ENCODE results near the gene GALNT18.

GALNT18 gene

GRCh38 chr11:11563200-11563975 lies 58.4 kb downstream of the GALNT18 start:
- DNase-seq, result no peak

- DNase-seq, result no peak
These were observed 59.8 kb downstream of the GALNT18 start for GRCh38 chr11:11561991-11562390.

- no peak for DNase-seq
These were observed 63.0 kb downstream of the GALNT18 start for GRCh38 chr11:11558826-11559225.

- no peak for DNase-seq
These were observed 63.4 kb downstream of the GALNT18 start for GRCh38 chr11:11558396-11558795.

- no peak for DNase-seq
These were observed 66.6 kb downstream of the GALNT18 start for GRCh38 chr11:11555208-11555607.

- no peak for DNase-seq
These were observed 68.2 kb downstream of the GALNT18 start for GRCh38 chr11:11553573-11553972.

- no peak for DNase-seq
These were observed 69.2 kb downstream of the GALNT18 start for GRCh38 chr11:11552529-11553087.

- DNase-seq, result no peak
These were observed 71.3 kb downstream of the GALNT18 start for GRCh38 chr11:11550534-11550933.

- no peak for DNase-seq
These were observed 76.2 kb downstream of the GALNT18 start for GRCh38 chr11:11545285-11546275.

- DNase-seq, result no peak
These were observed 78.1 kb downstream of the GALNT18 start for GRCh38 chr11:11543656-11544055.

GRCh38 chr11:11540157-11540556 lies 81.6 kb downstream of the GALNT18 start:
- DNase-seq, result no peak

GRCh38 chr11:11538277-11538960 lies 83.4 kb downstream of the GALNT18 start:
- DNase-seq, result no peak

- no peak for DNase-seq
These were observed 83.9 kb downstream of the GALNT18 start for GRCh38 chr11:11537871-11538270.

GRCh38 chr11:11537372-11537771 lies 84.4 kb downstream of the GALNT18 start:
- DNase-seq, result no peak

GRCh38 chr11:11536650-11537049 lies 85.2 kb downstream of the GALNT18 start:
- no peak for DNase-seq

GRCh38 chr11:11535611-11536010 lies 86.2 kb downstream of the GALNT18 start:
- no peak for DNase-seq

- no peak for DNase-seq
These were observed 86.8 kb downstream of the GALNT18 start for GRCh38 chr11:11534981-11535380.

GRCh38 chr11:11533751-11534150 lies 88.1 kb downstream of the GALNT18 start:
- DNase-seq, result peak; percentile 86

GRCh38 chr11:11533057-11533456 lies 88.7 kb downstream of the GALNT18 start:
- no peak for DNase-seq

GRCh38 chr11:11532574-11532973 lies 89.2 kb downstream of the GALNT18 start:
- no peak for DNase-seq

GRCh38 chr11:11531131-11531908 lies 90.5 kb downstream of the GALNT18 start:
- no peak for DNase-seq

- DNase-seq, result no peak
These were observed 92.8 kb downstream of the GALNT18 start for GRCh38 chr11:11528986-11529385.
